GM19099 (cell line): ENCODE results near the gene CFAP157.

Experiments
- POLR2A ChIP-seq: IDR thresholded peaks from 3 replicates; pipeline ENCODE4 v1.6.1; 2011; ENCODE audit warnings: low read depth; ENCODE audit not compliant: insufficient read length; ENCODE audit errors: extremely low read depth

The CFAP157 gene

DNA sequence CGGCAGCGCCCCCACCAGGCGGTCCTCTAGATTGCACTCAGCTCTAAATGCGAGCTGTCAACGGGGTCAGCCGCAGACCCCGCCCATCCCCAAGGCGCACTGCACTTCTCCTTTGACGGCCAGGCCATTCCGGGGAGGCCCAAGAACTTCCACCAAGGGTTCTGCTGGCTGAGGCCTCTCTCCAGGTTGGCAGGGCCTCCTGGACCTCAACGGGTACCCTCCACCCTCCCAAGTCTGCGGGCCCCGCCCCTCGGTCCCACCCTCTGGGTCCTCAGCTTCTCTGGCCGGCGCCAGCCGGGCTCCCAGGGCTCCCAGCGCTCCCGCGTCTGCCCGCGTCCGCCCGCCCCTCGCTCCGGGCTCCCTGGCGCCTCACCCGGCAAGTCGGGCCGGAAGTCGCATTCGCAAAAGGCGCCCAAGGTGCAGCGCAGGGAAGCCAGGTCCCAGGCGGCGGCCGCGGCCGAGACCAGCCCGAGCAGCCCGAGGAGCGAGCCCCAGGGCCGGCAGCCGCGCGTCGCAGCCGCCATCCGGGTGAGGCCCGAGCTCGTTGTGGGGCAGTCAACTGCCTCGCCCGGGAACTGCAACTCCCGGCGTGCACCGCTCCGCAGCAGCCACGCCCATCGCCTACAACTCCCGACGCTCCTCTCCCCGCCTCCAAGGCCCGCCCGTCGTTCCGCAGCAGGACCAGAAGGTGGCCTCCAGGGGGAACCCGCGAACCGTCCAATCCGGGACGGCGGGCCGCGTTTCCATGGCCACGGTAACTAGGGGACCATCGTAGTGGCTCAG, 28.1 kb downstream of the CFAP157 start, which contains the start of gene TOR2A:
TSS of gene TOR2A (minus strand) at position 548 of the 783 bp plus-strand sequence. CDS start at position 524, 24 bp downstream.
- TF ChIP-seq POLR2A = peak; percentile 76

DNA sequence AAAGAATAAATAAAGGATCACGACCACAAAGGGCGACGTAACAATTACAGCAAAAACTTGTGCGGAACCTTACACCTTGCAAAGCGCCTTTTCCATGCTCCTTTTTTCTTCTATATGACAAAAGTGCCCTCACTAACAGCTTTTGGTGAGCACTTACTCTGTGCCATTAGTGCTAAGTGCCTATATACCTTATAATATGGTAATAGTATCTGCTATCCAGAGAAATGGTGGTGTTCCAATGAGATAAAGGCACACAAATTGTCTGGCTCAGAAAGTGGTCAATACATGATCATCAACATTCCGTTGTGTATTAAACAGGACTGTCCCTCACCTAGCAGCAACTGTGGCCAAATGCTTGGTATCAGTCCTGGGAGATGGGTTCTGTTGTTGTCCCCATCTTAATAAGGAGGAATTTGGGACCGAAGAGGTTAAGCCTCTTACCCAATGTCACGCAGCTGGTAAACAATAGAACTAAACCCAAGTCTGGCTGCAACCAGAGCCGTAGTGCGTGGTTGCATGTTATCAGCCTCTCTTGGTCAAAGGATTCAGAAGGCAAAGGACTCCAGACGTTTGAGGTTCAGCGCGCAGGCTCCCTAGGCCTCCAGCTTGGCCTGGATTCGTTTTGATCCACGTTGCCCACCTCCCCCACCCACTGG, 28.9 kb downstream of the CFAP157 start:
- no peak for TF ChIP-seq POLR2A

DNA sequence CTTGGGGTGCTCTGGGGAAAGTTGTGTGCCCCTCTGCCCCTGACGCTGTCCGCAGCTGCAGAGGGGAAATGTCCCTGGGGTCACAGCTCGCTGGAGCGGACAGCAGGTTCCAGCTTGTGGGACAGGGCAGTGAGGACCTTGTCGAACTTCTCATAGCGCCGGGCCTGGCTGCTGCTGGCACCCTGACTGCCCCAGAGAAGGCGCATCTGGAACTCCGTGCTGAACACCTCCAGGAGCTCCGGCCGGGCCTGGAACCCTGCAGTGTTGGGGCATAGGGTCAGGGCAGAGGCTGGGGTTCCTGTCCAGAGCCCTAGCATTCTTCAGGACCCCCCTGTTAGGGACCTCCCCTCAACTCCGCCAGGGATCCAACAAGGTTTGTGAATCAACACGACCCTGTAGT, 31.9 kb downstream of the CFAP157 start:
- TF ChIP-seq POLR2A = no peak

DNA sequence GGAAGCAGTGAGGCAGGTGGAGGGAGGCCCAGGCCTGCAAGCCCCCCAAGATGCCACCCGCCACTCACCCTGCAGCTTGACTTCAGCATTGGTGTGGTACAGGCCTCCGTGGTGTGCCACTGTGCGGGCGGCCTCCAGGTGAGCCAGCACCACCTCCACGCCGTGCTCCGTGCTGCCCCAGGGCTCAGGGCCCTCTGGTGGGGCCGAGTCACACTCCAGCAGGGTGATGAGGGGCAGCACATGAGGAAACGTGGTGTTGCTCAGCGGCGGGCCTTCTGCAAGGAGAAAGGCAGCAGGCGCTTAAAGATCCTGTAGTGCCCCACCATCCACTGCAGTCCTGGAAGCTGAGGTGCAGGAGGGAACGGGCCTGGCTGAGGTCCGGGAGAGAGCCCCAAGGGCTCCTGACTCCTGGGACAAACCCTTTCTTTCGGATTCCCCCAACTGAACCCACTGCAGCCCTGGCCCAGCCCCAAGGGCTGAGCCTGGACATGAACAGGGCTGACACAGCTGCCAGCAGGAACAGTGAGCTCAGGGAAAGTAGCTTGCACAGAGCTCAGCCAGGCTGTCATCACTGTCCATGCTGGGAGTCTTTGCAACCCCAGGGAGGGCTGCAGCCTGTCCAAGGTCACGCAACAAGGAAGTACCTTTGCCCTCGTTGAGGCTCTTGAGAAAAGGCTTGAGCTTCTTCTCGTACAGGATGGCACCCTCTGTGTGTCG, 33.0 kb downstream of the CFAP157 start:
- TF ChIP-seq POLR2A = no peak

DNA sequence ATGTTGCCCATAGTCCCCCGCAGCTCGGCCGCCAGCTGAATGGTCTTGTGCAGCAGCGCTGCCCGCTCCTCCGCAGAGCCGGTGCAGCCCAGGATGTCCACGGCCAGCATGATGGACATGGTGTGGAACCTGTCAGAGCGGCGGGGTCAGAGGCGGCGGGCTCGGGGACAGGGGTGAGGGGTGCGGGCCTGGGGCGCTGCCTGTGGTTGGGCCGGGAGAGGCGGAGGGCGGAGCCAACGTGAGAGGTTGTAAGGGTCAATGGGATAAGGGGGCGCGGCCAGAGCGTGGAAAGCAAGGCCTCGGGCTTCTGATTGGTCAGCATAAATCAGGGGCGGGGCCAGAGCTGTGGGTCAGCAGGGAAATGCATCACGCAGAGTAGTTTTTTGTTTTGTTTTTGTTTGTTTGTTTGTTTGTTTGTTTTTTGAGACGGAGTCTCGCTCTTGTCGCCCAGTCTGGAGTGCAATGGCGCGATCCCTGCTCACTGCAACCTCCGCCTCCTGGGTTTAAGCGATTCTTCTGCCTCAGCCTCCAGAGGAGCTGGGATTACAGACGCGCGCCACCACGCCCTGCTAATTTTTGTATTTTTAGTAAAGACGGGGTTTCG, 35.1 kb downstream of the CFAP157 start:
- TF ChIP-seq POLR2A = no peak

DNA sequence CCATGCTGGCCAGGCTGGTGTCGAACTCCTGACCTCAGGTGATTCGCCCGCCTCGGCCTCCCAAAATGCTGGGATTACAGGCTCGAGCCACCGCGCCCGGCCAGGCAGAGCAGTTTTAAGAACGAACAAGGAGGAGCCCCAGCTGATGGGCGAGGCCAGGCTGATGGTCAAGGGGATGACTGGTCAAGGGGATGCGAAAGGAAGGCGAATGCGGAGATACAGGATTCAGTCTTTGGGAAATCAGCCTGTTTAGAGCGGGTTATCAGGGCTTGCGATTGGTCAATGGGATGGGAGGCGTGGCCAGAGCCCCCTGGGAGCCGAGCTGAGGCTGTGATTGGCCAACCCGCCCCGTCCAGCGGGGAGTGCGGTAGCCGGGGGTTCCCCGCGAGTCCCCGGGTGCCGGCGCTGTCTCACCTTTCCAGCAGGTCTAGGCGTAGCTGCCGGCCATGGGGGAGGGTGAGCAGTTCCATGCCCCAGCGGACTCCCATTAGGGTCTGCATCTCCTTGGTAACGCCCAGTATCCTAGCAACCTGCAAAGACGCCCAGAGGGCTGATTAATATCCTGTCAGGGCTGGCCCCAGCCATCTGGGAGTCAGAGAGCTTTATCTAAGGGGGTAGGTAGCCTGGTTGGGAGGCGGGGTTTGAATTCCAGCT, 35.8 kb downstream of the CFAP157 start:
- no peak for TF ChIP-seq POLR2A

DNA sequence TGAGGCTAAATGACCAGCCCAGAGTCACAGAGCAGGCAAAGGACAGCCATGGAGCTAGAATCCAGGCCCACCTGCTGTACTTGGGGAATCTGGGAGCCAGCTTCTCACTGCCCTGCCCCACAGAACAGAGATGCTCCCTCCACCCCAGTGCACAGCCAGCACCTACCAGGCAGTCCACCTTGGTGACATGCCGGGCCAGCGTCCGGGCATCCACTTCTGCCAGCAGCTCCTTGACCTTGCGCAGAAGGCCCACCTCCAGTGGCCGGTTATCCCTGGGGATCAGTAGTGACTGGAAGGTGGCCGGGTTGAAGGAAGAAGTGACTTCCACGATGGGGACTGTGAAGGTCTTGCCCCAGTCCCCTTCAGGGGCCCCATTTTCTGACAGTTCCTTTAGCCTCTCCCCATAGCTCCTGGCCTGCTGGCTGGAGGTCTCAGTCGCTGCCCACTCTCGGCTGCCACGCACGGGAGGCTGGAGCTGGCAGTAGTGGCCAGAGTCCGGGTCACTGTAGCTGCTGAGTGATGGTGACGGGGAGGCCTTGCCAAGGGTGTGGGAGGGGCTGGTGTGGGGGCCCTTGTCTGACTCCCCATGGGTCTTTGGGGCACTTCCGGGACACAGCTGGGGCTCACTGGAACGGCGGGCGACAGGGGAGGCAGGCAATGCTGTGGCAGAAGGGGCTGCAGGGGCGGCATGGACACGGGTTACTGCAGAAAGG, 37.8 kb downstream of the CFAP157 start:
- TF ChIP-seq POLR2A = no peak

DNA sequence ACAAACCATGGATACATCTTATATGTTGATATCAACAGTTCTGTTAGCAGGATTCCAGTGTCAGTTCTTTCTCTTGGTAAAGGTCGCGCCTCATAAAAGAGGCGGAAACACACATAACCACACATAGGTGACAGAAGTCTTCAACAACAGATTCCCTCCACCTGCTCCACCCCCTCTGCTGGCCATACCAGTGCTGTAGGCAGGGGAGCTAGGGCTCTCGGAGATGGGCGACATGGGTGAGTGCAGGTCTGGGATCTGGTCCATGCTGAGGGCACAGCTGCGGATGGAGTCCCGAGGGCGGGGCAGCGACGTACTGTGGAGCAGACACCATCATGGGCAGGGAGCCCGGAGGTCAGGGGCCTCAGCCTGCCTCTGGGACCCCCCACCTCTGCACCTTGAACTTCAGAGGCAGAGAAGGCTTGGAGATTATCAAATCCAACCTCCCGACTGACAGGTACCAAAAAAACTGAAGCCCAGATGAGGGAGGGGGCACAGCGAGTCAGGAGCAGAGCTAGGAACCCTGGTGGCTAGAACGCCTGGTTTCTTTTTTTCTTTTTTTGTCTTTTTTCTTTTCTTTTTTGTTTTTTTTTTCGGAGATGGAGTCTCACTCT, 40.3 kb downstream of the CFAP157 start:
- TF ChIP-seq POLR2A = no peak

DNA sequence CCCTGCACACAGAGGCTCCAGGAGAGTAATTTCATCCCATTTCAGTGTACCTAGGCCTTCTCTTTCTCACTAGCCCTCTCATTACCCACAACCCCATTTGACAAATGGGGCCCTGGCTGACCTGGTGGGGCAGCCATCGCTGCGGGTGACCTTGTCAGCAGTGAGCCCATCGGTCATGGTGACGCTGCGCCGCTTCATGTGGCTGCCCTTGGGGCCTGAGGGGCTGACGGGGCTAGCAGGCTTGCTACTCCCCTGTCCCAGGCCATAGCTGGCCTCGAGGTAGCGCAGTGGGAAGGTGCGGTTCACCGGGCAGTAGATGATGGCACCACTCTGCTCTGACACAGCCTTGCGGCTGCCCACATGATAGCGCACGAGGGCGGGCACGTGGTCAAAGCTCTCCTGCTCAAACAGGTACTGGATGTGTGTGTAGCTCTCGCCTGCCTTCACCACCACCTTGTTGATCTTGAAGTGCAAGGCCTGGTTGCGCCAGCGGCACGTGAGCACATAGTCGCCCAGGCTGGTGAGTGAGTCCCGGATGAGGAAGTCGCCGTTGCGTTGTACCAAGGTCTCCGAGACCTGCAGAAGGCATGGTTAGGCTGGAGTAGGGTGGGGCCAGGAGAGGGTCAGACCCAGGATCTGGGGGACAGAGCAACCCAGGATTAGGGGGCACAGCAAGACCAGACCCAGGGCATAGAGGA, 42.5 kb downstream of the CFAP157 start:
- no peak for TF ChIP-seq POLR2A

DNA sequence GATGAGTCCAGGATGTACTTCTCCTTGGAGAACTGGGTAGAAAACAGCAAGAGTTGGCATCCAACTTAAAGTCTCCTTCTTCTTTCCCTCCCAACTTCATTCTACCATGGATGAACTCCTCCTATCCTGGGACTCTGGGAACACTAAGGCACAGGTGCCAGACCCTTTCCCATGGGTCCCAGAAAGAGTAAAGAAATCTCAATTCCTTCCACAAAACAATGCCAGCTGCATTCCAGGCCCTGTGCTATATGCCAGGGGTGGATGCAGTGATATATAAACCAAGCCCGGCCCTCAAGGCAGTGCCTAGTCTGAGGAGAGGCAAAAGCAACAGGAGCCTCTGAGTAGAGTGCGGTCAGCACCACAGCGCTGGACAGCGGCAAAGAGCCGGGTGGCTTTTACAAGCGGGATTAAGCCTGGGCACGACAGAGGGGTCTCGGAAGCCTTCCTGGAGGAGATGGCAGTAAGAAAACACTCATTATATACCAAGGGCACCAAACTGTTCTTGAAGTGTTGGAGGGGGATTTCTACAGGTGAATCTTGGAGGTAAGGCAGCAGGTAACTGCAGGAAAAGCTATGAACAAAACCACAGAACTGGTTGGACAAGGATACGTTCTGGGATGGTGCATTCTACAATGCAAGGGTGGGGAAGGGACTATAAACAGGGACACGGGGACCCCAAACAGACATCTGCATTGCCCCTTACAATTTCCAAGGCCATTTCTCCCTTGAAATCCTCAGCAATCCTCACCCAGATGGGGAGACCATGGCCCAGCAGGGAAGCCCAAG, 44.7 kb downstream of the CFAP157 start:
- TF ChIP-seq POLR2A = no peak

DNA sequence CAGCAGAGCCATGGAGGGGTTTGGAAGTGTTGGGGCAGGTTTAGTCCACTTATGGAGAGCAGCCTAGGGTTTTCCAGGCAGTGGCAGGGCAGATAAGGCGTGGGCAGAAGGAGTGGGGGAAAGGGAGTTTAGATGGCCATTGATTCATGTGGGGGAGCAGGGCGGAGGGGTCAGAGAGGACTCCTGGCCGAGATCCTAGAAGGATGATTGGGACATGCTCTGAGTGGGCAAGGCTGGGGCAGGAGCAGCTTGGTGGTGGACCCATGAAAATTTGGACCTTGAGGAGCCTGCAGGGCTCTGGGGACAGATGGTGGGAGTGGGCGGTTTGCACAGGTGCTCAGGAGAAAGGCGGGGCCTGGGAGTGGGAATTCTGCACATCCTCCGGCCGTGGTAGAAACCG, 46.4 kb downstream of the CFAP157 start:
- no peak for TF ChIP-seq POLR2A

DNA sequence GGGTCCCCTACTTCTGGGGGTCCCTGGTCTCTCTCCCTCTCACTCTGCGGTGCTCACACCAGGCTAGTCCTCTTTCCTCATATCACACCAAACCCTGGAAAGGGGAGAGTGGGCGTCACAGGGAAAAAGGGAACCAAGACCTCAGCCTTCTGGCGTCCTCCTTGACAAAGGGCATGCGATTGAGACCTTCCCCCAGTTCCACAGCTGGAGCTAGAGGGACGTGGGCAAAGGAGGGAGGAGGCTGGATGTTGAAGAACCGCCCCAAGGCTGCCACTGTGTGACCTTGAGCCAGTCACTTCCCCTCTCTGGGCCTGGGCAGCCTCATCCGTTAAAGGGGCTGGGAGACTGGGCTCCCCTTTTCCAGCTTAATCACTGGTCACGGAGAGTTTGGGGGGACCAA, 46.8 kb downstream of the CFAP157 start:
- no peak for TF ChIP-seq POLR2A

DNA sequence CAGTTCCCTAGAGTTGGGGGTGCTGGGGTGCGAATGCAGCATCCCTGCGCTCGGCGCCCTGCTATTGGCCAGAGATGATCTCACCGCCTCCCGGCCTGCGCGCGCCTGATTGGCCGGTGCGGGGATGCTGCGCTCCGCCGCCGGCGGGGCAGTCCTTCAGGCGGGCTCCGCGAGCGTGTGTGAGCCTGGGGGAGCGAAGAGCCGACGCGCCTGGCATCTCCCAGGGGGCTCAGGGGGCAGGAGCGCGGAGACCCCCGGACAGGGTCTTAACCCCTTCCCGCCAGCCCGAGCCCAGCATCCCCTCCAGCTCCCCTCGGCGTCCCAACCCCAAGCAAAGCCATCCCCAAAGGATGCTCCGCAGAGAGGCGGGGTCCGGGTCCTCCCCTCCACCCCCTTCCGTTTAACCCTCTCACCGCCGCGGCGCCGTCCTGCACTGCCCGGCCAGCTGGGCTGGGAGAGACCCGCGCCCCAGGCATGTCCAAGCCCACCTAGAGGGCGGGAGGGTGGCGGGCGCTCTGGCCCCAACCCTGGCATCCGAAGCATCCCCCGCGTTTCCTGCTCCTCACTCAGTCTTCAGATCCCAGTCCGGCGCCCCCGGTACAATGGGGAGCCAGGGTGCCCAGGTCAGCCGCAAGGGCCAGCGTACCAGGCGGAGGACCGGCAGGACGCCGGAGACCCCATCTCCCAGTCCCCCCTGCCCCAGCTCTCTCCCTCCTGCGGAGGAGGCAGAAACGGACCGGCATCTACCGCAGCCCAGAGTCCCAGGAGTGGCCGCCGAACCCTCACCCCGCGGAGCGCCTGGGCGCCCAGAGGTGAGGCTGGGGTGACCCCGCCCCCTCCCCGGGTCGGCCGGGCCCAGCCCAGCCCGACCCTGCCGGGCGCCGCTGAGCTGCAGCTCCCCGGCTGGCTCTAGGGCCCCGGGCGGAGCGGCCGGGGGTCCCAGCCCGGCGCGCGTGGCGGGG, 47.6 kb downstream of the CFAP157 start:
- no peak for TF ChIP-seq POLR2A
